Transverse colon (tissue), 4 donors: ENCODE measurements around the gene TSPAN31.

Experiments
- POLR2AphosphoS5 ChIP-seq, 3 donors: sonication (generic); formaldehyde crosslinking; IDR thresholded peaks; one replicate each; pipeline ENCODE4 v1.6.1; 2016; ENCODE audit warnings: antibody characterized with exemption in 3 of 3
- TF ChIP-seq, protein P1 (sequence below), 5 experiments: fragments of 200-600 bp in 3 of 5; fragments of 450-650 bp in 2 of 5; sonication (generic) in 3 of 5; IDR thresholded peaks; 1 replicate in 2 of 5; 2 replicates in 3 of 5; pipeline ENCODE4 v1.5.1; 2016 to 2017; ENCODE audit warnings: antibody characterized with exemption in 5 of 5, inconsistent platforms in 3 of 5, mild to moderate bottlenecking in 2 of 5, moderate library complexity in 1 of 5

- TF ChIP-seq, protein P1, sequence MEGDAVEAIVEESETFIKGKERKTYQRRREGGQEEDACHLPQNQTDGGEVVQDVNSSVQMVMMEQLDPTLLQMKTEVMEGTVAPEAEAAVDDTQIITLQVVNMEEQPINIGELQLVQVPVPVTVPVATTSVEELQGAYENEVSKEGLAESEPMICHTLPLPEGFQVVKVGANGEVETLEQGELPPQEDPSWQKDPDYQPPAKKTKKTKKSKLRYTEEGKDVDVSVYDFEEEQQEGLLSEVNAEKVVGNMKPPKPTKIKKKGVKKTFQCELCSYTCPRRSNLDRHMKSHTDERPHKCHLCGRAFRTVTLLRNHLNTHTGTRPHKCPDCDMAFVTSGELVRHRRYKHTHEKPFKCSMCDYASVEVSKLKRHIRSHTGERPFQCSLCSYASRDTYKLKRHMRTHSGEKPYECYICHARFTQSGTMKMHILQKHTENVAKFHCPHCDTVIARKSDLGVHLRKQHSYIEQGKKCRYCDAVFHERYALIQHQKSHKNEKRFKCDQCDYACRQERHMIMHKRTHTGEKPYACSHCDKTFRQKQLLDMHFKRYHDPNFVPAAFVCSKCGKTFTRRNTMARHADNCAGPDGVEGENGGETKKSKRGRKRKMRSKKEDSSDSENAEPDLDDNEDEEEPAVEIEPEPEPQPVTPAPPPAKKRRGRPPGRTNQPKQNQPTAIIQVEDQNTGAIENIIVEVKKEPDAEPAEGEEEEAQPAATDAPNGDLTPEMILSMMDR (IDR thresholded peaks at IDR 0.05): no peak
- no peak for TF ChIP-seq POLR2AphosphoS5 (IDR thresholded peaks at IDR 0.05)
These were observed 46.4 kb upstream of the TSPAN31 start for GRCh38 chr12:57698414-57698813.
